Mammary epithelial cell (primary cell): ENCODE data around the gene CBX1.

Experiments
- CTCF ChIP-seq, 2 donors: IDR thresholded peaks in 1 of 2; conservative IDR thresholded peaks in 1 of 2; 2 replicates each; pipeline ENCODE4 v1.5.1; 2011 to 2012; ENCODE audit warnings: inconsistent platforms in 2 of 2, low read length in 2 of 2, mild to moderate bottlenecking in 2 of 2, control low read depth in 1 of 2, low read depth in 1 of 2; ENCODE audit not compliant: insufficient read depth in 1 of 2; ENCODE audit errors: extremely low read depth in 1 of 2
- EZH2 ChIP-seq: IDR thresholded peaks from 2 replicates; pipeline ENCODE4 v1.6.1; 2012; ENCODE audit warnings: low read length, inconsistent platforms, borderline replicate concordance

- TF ChIP-seq CTCF (conservative IDR thresholded peaks at IDR 0.05 in 1 of 2, IDR thresholded peaks at IDR 0.05 in 1 of 2; ENCODE audit: extremely low read depth in 1 of 2, insufficient read depth in 1 of 2, low read depth in 1 of 2, low read length in 2 of 2) (no peak), EZH2 (no peak)
Observed at GRCh38 chr17:48139944-48140343, 38.7 kb upstream of the CBX1 start.
